ENCODE results near the gene LRRC75A.
"Not testable (repeated sequence)": the region's sequence is repeated elsewhere in the genome, so short reads cannot be mapped to it uniquely, and the experiment has no call there.

The LRRC75A gene

GRCh38 chr17:16430650-16431049 lies 61.3 kb downstream of the LRRC75A start:
- DNase-seq (ENCODE audit: low read depth) = no peak

- no peak for DNase-seq (ENCODE audit: low read depth)
These were observed 62.9 kb downstream of the LRRC75A start for GRCh38 chr17:16429083-16429482.

- no peak for DNase-seq (ENCODE audit: low read depth)
These were observed 63.7 kb downstream of the LRRC75A start for GRCh38 chr17:16428098-16428882.

GRCh38 chr17:16427020-16427419 lies 65.0 kb downstream of the LRRC75A start:
- DNase-seq (ENCODE audit: low read depth) = no peak

- no peak for DNase-seq (ENCODE audit: low read depth)
These were observed 66.0 kb downstream of the LRRC75A start for GRCh38 chr17:16425698-16426659.

GRCh38 chr17:16425202-16425601 lies 66.8 kb downstream of the LRRC75A start:
- no peak for DNase-seq (ENCODE audit: low read depth)

- no peak for DNase-seq (ENCODE audit: low read depth)
These were observed 68.6 kb downstream of the LRRC75A start for GRCh38 chr17:16423226-16423872.

- DNase-seq (ENCODE audit: low read depth) = no peak
These were observed 69.6 kb downstream of the LRRC75A start for GRCh38 chr17:16422416-16422815.

- peak; percentile 81 for DNase-seq (ENCODE audit: low read depth)
These were observed 72.1 kb downstream of the LRRC75A start for GRCh38 chr17:16419929-16420271.

- peak; percentile 86 for DNase-seq (ENCODE audit: low read depth)
These were observed 72.7 kb downstream of the LRRC75A start for GRCh38 chr17:16419074-16419928.

GRCh38 chr17:16418685-16419068 lies 73.3 kb downstream of the LRRC75A start:
- DNase-seq (ENCODE audit: low read depth) = no peak

GRCh38 chr17:16417896-16418684 lies 73.9 kb downstream of the LRRC75A start:
- no peak for DNase-seq (ENCODE audit: low read depth)

GRCh38 chr17:16417399-16417798 lies 74.6 kb downstream of the LRRC75A start:
- DNase-seq (ENCODE audit: low read depth) = no peak

GRCh38 chr17:16415031-16415924 lies 76.7 kb downstream of the LRRC75A start, which contains the start of gene TRPV2:
Gene TRPV2, plus strand, starts transcription at chr17:16415571. Its CDS starts 2,098 bp downstream, at chr17:16417669.
- DNase-seq (ENCODE audit: low read depth) = no peak

GRCh38 chr17:16407911-16408588 lies 83.9 kb downstream of the LRRC75A start:
- DNase-seq (ENCODE audit: low read depth) = no peak

- no peak for DNase-seq (ENCODE audit: low read depth)
These were observed 85.0 kb downstream of the LRRC75A start for GRCh38 chr17:16406742-16407674.

- not testable (repeated sequence) for DNase-seq (ENCODE audit: low read depth)
These were observed 88.1 kb downstream of the LRRC75A start for GRCh38 chr17:16403847-16404246.
